Astrocyte of the spinal cord (primary cell): ENCODE data around the gene FCHSD2.

Experiments
- DNase-seq: peaks from one replicate; pipeline ENCODE4 v3.0.0; 2011; ENCODE audit warnings: low read depth, low spot score
- H3K4me3 ChIP-seq: 2 replicates; pipeline ENCODE4 v1.5.1; 2011; ENCODE audit warnings: low read depth, mild to moderate bottlenecking, low read length, moderate library complexity
- in situ Hi-C: cut with HindIII; loops from 2 replicates; pipeline ENCODE4 v1.10.0; 2017; ENCODE audit warnings: low sequenced_read_pairs
- TF ChIP-seq, protein P1 (sequence below): IDR thresholded peaks from 2 replicates; pipeline ENCODE4 v1.5.1; 2012; ENCODE audit warnings: low read depth, mild to moderate bottlenecking, low read length, inconsistent platforms

FCHSD2 gene

DNA sequence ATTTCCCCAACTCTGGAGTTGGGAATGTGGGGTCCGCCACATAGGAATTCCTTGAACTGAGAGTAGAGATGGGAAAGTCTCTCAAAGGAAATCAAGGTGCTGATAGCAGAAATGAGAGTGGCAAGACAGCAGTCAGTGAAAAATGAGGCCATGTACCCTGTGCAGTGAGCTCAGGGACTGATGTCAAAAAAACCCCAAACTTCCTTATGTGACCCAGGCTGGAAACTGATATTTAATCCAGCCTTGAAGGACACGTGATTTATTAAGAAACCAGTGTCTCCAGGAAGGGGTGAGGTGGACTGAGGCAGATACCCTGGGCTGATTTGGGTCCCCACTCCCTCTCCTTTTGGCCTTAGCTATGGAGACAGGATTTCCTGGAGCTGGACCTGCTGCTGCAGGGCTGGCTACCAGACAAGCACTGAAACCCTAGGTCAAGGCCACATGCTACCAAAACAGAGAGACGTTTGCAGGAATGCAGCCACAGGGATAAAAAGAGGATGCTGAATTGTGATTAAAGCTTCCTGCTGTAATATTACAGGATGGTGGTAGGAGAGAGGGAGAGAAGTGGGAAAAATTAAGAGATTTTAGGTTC, 25.3 kb upstream of the FCHSD2 start:
- no peak for DNase-seq
- TF ChIP-seq, protein P1, sequence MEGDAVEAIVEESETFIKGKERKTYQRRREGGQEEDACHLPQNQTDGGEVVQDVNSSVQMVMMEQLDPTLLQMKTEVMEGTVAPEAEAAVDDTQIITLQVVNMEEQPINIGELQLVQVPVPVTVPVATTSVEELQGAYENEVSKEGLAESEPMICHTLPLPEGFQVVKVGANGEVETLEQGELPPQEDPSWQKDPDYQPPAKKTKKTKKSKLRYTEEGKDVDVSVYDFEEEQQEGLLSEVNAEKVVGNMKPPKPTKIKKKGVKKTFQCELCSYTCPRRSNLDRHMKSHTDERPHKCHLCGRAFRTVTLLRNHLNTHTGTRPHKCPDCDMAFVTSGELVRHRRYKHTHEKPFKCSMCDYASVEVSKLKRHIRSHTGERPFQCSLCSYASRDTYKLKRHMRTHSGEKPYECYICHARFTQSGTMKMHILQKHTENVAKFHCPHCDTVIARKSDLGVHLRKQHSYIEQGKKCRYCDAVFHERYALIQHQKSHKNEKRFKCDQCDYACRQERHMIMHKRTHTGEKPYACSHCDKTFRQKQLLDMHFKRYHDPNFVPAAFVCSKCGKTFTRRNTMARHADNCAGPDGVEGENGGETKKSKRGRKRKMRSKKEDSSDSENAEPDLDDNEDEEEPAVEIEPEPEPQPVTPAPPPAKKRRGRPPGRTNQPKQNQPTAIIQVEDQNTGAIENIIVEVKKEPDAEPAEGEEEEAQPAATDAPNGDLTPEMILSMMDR = no peak
- no peak overlapping the region for H3K4me3 ChIP-seq
- in situ Hi-C loops = no loop called here

DNA sequence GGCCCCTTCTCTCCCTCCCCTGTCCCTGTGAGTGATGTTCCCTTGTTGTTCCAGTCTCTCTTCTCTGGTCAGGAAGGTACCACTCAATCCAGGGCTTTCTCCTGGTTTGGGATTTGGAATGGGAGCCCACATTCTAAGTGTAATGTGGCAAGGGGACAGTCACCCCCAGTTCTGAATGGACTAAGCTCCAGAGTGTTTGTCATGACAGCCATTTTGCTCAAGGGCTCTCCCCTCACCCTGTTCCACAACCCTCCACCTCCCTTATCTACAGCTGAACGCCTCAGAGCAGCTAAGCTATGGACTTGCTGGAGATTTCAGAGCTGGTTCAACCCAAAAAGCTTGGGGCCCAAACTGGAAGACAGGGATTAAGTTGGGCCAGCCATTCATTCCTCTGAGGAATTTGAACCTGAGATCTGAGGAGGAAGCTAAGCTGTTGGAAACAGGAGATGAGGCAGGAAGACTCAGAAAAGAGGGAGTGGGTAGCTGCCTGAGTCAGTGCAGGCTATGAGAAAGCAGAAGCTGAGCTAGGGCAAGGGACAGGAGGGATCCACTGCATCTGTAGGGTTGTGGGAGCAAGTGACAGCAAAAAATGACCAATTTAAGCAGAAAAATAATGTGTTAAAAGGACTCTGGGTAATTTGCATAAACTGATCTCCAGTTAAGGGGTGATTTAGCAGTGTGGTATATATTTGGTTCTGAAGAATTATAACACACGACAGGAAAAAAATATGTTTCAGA, 22.9 kb upstream of the FCHSD2 start:
- TF ChIP-seq, protein P1 = no peak
- in situ Hi-C loops = no loop called here
- no peak for DNase-seq
- no peak overlapping the region for H3K4me3 ChIP-seq

DNA sequence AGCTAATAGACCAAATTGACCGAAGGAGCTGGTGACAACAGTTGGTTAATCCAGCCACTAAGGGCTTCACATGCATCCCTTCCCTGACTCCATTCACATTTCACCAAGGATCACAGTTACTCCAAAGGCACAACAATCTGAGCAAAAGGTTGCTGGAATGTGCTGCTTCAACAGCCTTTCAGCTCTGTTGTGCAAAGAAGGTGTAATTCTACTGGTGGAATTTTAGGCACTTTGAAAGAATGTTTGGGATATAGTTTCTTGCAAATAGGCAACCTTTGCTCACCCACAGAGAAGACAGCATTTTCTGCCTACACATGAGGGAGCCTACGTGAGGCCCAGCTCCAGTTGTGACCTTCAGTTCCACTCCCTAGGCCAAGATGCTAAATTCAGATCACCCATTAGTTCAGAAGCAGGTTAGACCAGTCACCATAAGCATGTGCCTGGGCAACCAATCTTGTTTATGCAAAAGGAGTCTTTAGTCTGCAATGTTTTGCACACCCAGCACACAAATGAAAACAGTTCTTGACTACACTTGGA, 21.6 kb upstream of the FCHSD2 start:
- in situ Hi-C loops = no loop called here
- TF ChIP-seq, protein P1 = no peak
- H3K4me3 ChIP-seq = no peak overlapping the region
- DNase-seq = no peak

DNA sequence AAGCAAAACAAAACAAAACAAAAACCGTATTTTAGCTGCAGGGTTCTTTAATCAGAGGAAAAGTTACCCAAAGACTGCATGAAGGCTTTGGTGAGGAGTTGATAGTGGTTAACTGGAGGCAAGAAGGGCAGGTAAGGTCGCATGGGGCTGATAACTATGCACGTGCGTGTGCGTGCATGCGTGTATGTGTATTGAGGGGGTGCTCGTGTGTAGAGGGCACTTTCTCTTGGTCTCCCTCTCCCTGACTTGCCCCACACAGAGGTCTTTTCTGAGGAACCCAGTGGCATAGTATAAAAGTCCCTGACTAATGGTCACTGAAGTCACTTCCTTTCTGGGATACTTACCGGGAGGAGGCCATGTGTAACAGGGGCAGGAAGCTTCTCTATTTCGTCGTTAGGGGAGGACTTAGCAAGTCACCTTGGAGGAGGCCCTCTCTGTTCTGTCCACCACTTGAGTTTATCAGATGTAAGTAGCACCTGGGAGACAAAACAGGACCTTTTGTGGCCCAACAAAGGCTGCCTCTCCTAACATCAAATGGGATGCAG, 20.1 kb upstream of the FCHSD2 start:
- no peak for DNase-seq
- TF ChIP-seq, protein P1 = no peak
- in situ Hi-C loops = no loop called here
- no peak overlapping the region for H3K4me3 ChIP-seq

DNA sequence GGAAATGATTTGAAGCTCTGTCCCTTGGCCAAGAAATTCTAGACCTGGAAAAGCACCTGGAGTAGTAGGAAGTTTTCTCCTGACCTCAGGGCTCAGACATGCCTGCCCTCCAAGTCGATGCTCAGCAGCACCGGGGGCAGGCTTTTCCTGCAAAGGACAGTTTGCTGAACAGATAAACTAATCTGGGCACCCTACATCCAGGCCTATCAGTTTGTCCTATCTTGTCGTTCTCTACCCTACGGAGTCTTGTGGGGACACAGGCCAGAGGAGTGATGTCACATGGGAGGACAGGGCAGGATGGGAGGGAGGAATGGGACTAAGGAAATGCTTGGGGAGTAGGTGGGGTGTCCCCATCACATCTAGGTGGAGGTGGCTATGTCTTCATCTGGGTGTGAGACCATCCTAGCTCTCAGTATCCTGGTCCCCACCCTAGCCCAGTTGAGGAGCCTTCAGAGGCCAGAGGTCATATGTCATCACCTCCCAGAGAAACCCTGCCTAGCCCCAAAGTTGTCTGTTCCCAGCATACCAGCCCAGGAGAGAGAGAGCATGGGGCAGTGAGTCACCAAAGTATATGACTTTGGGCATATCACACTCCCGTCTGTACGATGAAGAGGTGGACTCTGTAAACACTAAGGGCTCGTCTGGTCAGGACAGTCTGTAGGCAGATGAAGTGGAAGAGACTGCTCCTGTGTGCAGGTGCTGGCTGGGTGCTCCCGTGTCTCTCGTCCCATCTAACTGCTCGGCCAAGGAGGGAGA, 18.1 kb upstream of the FCHSD2 start:
- TF ChIP-seq, protein P1 = no peak
- in situ Hi-C loops = no loop called here
- no peak for DNase-seq
- H3K4me3 ChIP-seq = no peak overlapping the region

DNA sequence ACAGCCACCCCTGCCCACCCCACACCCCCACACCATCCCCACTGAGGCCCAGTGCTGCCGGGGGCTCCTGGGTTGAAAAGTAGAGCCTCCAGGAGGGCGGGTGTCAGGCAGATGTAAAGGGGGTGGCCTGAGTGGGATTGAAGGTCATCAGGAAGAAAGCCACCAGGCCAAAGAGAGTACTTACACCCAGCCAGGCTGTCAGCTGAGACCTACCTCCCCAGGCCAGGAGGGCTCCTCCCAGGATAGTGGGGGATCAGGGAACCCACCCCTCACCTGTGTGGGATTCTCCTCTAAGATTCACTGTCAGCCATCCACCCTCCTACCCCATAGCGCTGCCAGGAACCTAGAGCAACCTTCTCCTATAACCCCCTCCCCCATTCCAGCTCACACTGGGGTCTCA, 17.2 kb upstream of the FCHSD2 start:
- in situ Hi-C loops = no loop called here
- no peak overlapping the region for H3K4me3 ChIP-seq
- DNase-seq = no peak
- TF ChIP-seq, protein P1 = no peak
